Activated T-helper 2 cell treated with anti-CD3 and anti-CD28 coated beads, Interferon-gamma antibody, Interleukin-2, Interleukin-4, amounts not matched to agents 10 μg/mL and 5 μg/mL and 100 μg/mL, durations not matched to agents 14 hours and 24 hours and 36 hours (primary cell): ENCODE measurements around the gene NPIPA8. TPM values are rescaled to one million over a fixed set of nuclear protein-coding genes. Genes with fewer than 3 reads are reported as not detected.

ENCODE experiments used
- total RNA-seq: library from RNA; stranded (reverse); gene quantifications from 2 replicates; pipeline ENCODE4 v1.2.3, GENCODE V29; 2022

Gene NPIPA8
- total RNA-seq, 1 donor from 2014 or later = 0.91 TPM

Other genes starting within 250 kb of the NPIPA8 start
- gene NOMO2, start 225.4 kb upstream of the NPIPA8 start, total RNA-seq = 119 and 120 TPM in 2 replicates